Measurements from ENCODE around the gene NVL.

The NVL gene

GRCh38 chr1:224287714-224288113, 42.3 kb downstream of the NVL start:
- FAIRE-seq = no peak

GRCh38 chr1:224282140-224282539, 47.8 kb downstream of the NVL start:
- FAIRE-seq = no peak
- DNase-seq (ENCODE audit: low spot score) = no peak

More at GRCh38 chr1:224287714-224288113, 42.3 kb downstream of the NVL start:
- no peak for DNase-seq (ENCODE audit: low spot score)

- no peak for DNase-seq (ENCODE audit: low spot score)
- FAIRE-seq = no peak
Measured at GRCh38 chr1:224276771-224277487, 53.0 kb downstream of the NVL start.

- FAIRE-seq = no peak
- DNase-seq (ENCODE audit: low spot score) = no peak
Measured at GRCh38 chr1:224274970-224275626, 54.9 kb downstream of the NVL start.

- DNase-seq (ENCODE audit: low spot score) (no peak), FAIRE-seq (no peak)
Measured at GRCh38 chr1:224273641-224274040, 56.3 kb downstream of the NVL start.

- no peak for FAIRE-seq
- DNase-seq (ENCODE audit: low spot score) = no peak
Measured at GRCh38 chr1:224271106-224271505, 58.9 kb downstream of the NVL start.

GRCh38 chr1:224267925-224268324, 62.0 kb downstream of the NVL start:
- FAIRE-seq = no peak

GRCh38 chr1:224266915-224267856, 62.8 kb downstream of the NVL start:
- FAIRE-seq (no peak), DNase-seq (ENCODE audit: low spot score) (no peak)

More at GRCh38 chr1:224267925-224268324, 62.0 kb downstream of the NVL start:
- no peak for DNase-seq (ENCODE audit: low spot score)

- FAIRE-seq (no peak), DNase-seq (ENCODE audit: low spot score) (no peak)
Measured at GRCh38 chr1:224266105-224266914, 63.7 kb downstream of the NVL start.

GRCh38 chr1:224264321-224264720, 65.7 kb downstream of the NVL start:
- DNase-seq (ENCODE audit: low spot score) (no peak), FAIRE-seq (no peak)

GRCh38 chr1:224262373-224263054, 67.5 kb downstream of the NVL start:
- no peak for DNase-seq (ENCODE audit: low spot score)
- FAIRE-seq = no peak

- DNase-seq (ENCODE audit: low spot score) = no peak
- FAIRE-seq = no peak
Measured at GRCh38 chr1:224259986-224260385, 70.0 kb downstream of the NVL start.

- DNase-seq (ENCODE audit: low spot score) (no peak), FAIRE-seq (no peak)
Measured at GRCh38 chr1:224258351-224258750, 71.6 kb downstream of the NVL start.

- no peak for DNase-seq (ENCODE audit: low spot score)
- FAIRE-seq = no peak
Measured at GRCh38 chr1:224256640-224257039, 73.3 kb downstream of the NVL start.

GRCh38 chr1:224253721-224254120, 76.3 kb downstream of the NVL start:
- DNase-seq (ENCODE audit: low spot score) (no peak), FAIRE-seq (no peak)

- FAIRE-seq (no peak), DNase-seq (ENCODE audit: low spot score) (no peak)
Measured at GRCh38 chr1:224252479-224252878, 77.5 kb downstream of the NVL start.

- FAIRE-seq = no peak
- DNase-seq (ENCODE audit: low spot score) = no peak
Measured at GRCh38 chr1:224251741-224252146, 78.2 kb downstream of the NVL start.

GRCh38 chr1:224245188-224245587, 84.8 kb downstream of the NVL start:
- FAIRE-seq (no peak), DNase-seq (ENCODE audit: low spot score) (no peak)

- FAIRE-seq (no peak), DNase-seq (ENCODE audit: low spot score) (no peak)
Measured at GRCh38 chr1:224238756-224239155, 91.2 kb downstream of the NVL start.

- FAIRE-seq = no peak
- DNase-seq (ENCODE audit: low spot score) = no peak
Measured at GRCh38 chr1:224238212-224238611, 91.8 kb downstream of the NVL start.
